ENCODE measurements around the gene HTR1D.

Gene HTR1D

GRCh38 chr1:23187637-23188036 is 29.7 kb downstream of the HTR1D start:
- DNase-seq (ENCODE audit: low read depth in 1 of 2, low spot score in 1 of 2): no peak

- no peak for DNase-seq (ENCODE audit: low read depth in 1 of 2, low spot score in 1 of 2)
Observed at GRCh38 chr1:23185381-23185780, 31.9 kb downstream of the HTR1D start.

- peak; percentile 23 to 30 for DNase-seq (ENCODE audit: low read depth in 1 of 2, low spot score in 1 of 2)
Observed at GRCh38 chr1:23184212-23184934, 32.9 kb downstream of the HTR1D start.

GRCh38 chr1:23179862-23180261 is 37.4 kb downstream of the HTR1D start:
- no peak for DNase-seq (ENCODE audit: low read depth in 1 of 2, low spot score in 1 of 2)

- no peak for DNase-seq (ENCODE audit: low read depth in 1 of 2, low spot score in 1 of 2)
Observed at GRCh38 chr1:23178950-23179349, 38.4 kb downstream of the HTR1D start.

- DNase-seq (ENCODE audit: low read depth in 1 of 2, low spot score in 1 of 2): no peak
Observed at GRCh38 chr1:23178414-23178813, 38.9 kb downstream of the HTR1D start.

- peak; percentile 6 to 14 for DNase-seq (ENCODE audit: low read depth in 1 of 2, low spot score in 1 of 2)
Observed at GRCh38 chr1:23177438-23178380, 39.6 kb downstream of the HTR1D start.

- no peak for DNase-seq (ENCODE audit: low read depth in 1 of 2, low spot score in 1 of 2)
Observed at GRCh38 chr1:23177031-23177430, 40.3 kb downstream of the HTR1D start.

GRCh38 chr1:23174426-23175110 is 42.7 kb downstream of the HTR1D start:
- no peak for DNase-seq (ENCODE audit: low read depth in 1 of 2, low spot score in 1 of 2)

GRCh38 chr1:23171181-23171755 is 46.0 kb downstream of the HTR1D start:
- DNase-seq (ENCODE audit: low read depth in 1 of 2, low spot score in 1 of 2): no peak

- no peak for DNase-seq (ENCODE audit: low read depth in 1 of 2, low spot score in 1 of 2)
Observed at GRCh38 chr1:23169727-23170335, 47.5 kb downstream of the HTR1D start.

- no peak for DNase-seq (ENCODE audit: low read depth in 1 of 2, low spot score in 1 of 2)
Observed at GRCh38 chr1:23169195-23169575, 48.1 kb downstream of the HTR1D start.

GRCh38 chr1:23168445-23169194 is 48.7 kb downstream of the HTR1D start, which contains the start of gene LUZP1:
LUZP1 (minus strand) TSS chr1:23168856.
- DNase-seq (ENCODE audit: low read depth in 1 of 2, low spot score in 1 of 2): peak; percentile 82 to 88

GRCh38 chr1:23168079-23168444 is 49.2 kb downstream of the HTR1D start:
- DNase-seq (ENCODE audit: low read depth in 1 of 2, low spot score in 1 of 2): no peak

GRCh38 chr1:23167353-23168078 is 49.8 kb downstream of the HTR1D start:
- DNase-seq (ENCODE audit: low read depth in 1 of 2, low spot score in 1 of 2): no peak

- no peak for DNase-seq (ENCODE audit: low read depth in 1 of 2, low spot score in 1 of 2)
Observed at GRCh38 chr1:23166854-23167253, 50.4 kb downstream of the HTR1D start.

GRCh38 chr1:23163395-23163794 is 53.9 kb downstream of the HTR1D start:
- DNase-seq (ENCODE audit: low read depth in 1 of 2, low spot score in 1 of 2): no peak

GRCh38 chr1:23159963-23160877 is 57.1 kb downstream of the HTR1D start:
- DNase-seq (ENCODE audit: low read depth in 1 of 2, low spot score in 1 of 2): no peak

Measured in activated CD4-positive, alpha-beta T cell treated with anti-CD3 and anti-CD28 coated beads, Interleukin-2, amount 50 U/mL, for 24 hours (primary cell).